GM12891 (cell line): ENCODE results near the gene CDK14.

Experiments used
- DNase-seq: peaks from one replicate; pipeline ENCODE4 v3.0.0; 2011; ENCODE audit warnings: low spot score; ENCODE audit not compliant: insufficient read length
- FAIRE-seq: peaks from 2 replicates; lab custom pipeline; 2011; peaks lifted over from hg19 to GRCh38; lab: Jason Lieb, UNC
- PAX5 ChIP-seq: IDR thresholded peaks from 2 replicates; pipeline ENCODE4 v1.6.1; 2011; ENCODE audit warnings: low read length, moderate library complexity, mild to moderate bottlenecking; ENCODE audit not compliant: insufficient read depth, severe bottlenecking
- POLR2A ChIP-seq: IDR thresholded peaks from 2 replicates; pipeline ENCODE4 v1.6.1; 2011; ENCODE audit warnings: low read depth, low read length, control low read depth
- POLR2AphosphoS5 ChIP-seq: IDR thresholded peaks from 2 replicates; pipeline ENCODE4 v1.6.1; 2011; ENCODE audit warnings: low read depth, low read length, control low read depth
- POU2F2 ChIP-seq: IDR thresholded peaks from 2 replicates; pipeline ENCODE4 v1.6.1; 2011; ENCODE audit warnings: low read depth, mild to moderate bottlenecking, control low read depth, low read length, moderate library complexity
- SPI1 ChIP-seq: IDR thresholded peaks from 2 replicates; pipeline ENCODE4 v1.6.1; 2011; ENCODE audit warnings: low read depth, low read length, control low read depth
- TAF1 ChIP-seq: IDR thresholded peaks from 2 replicates; pipeline ENCODE4 v1.6.1; 2011; ENCODE audit warnings: low read depth, low read length, control low read depth

CDK14 gene

DNA sequence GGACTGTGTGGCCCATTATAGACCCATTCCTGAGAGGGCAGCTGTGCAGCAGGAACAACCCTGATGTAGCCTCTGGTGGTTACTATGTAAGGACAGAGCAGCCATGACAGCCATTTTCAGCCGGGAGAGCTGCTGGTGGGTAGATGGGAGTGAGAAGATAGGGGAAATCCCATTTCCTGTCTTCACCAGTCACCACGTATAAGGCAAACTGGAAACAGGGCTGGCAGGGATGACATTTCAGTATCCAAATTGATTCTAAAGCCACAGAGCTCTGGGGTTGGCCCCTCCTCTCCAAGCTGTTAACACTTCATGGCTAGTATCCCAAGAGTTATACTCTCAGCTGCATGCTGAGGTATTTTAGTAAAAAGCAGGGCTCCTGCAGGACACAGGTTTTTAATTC, 652.9 kb downstream of the CDK14 start:
- FAIRE-seq: no peak
- no peak for DNase-seq
- TF ChIP-seq PAX5 (no peak), TAF1 (no peak), POLR2AphosphoS5 (no peak), POU2F2 (no peak), POLR2A (no peak), SPI1 (no peak)

DNA sequence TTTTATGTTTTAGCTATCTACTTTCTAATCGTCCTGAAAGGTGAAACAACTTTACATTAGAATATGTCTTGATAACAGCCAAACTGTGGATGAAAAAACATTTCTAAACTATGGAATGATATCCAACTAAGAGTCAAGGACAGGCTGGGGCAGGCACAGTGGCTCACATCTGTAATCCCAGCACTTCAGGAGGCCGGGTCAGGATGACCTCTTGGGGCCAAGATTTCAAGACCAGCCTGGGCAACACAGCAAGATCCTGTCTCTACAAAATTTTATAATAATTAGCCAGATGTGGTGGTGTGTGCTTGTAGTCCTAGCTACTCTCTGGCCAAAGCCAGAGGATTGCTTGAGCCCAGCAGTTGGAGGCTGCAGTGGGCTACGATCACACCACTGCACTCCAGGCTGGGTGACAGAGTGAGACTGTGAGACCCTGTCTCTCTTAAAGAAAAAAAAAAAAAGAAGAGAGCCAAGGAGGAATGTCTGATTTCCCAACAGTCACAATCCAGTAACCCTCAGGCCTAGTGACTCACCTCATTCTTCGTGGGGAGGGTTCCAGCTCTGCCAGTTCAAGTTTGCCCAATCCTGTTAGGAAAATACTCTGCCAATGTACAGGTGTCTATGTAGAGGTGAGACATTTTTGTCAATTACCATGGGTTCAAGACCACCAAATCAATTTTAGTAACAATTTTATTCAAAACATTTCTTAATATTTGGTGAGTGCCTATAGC, 653.5 kb downstream of the CDK14 start:
- DNase-seq (no peak), FAIRE-seq (no peak)
- TF ChIP-seq POU2F2: no peak
- TF ChIP-seq TAF1: no peak
- no peak for TF ChIP-seq SPI1
- TF ChIP-seq PAX5: no peak

DNA sequence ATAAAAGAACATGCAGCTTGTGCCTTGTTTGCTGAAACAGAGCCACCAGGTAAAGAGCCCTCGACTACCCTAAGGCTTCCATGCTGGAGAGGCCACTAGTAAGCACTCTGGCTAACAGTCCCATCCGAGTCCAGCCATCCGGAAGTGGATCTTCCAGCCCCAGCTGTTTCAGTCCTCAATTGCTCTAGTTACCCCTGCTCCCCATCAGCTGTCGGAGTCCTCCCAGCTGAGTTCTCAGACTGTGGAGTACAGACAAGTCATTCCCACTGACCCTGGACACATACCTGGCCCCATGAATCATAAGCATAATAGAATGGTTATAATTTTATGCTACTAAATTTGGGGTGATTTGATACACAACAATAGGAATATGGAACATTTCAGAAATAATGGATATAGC, 654.6 kb downstream of the CDK14 start:
- no peak for FAIRE-seq
- no peak for DNase-seq
- no peak for TF ChIP-seq POU2F2

DNA sequence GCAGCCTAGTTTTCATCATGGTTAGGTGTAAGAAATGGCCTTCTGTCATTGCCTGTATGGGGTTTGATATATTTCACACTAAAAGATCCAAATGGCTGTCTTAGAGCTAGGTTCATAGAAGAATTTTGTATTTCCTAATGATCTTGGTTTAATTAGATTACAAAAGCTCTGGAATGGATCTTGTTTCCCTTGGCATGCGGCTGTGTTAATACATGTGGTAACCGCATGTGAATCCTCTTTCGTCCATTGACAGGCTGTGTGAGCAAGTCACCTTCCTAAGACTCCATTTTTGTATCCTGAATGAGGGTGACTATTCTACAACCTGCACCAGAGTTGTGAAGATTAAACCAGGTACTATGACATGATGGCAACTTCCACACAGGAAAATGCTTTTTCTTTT, 655.8 kb downstream of the CDK14 start:
- DNase-seq (no peak), FAIRE-seq (no peak)
- TF ChIP-seq PAX5 (no peak), SPI1 (no peak), POU2F2 (no peak), TAF1 (no peak), POLR2A (no peak)
